Endothelial cell of umbilical vein (primary cell): ENCODE measurements around the gene KRT1. TPM values are rescaled to one million over a fixed set of nuclear protein-coding genes. Genes with fewer than 3 reads are reported as not detected.

Experiments
- BruUV-seq: library from RNA; stranded (reverse); fragments of 400-500 nt; replicated peaks from 2 replicates; lab custom pipeline; 2021; lab: Mats Ljungman, UMichigan
- CTCF ChIA-PET: fragments of 300-600, 350-600 bp; sonication (Branson Sonifier 250); formaldehyde crosslinking; loops from one replicate; lab custom pipeline; 2021; ENCODE audit warnings: antibody characterized with exemption, inconsistent platforms; lab: Charles Lee
- POLR2A ChIA-PET: fragments of 300-600, 350-600 bp; sonication (Branson Sonifier 250); formaldehyde crosslinking; loops from one replicate; lab custom pipeline; 2021; ENCODE audit warnings: antibody characterized with exemption, inconsistent platforms; lab: Charles Lee
- DNase-seq: peaks from one replicate; pipeline ENCODE4 v3.0.0-alpha.2; 2011; ENCODE audit warnings: low read depth, low spot score
- FAIRE-seq: peaks from 2 replicates; lab custom pipeline; 2011; peaks lifted over from hg19 to GRCh38; lab: Jason Lieb, UNC
- H2AFZ ChIP-seq: 2 replicates; pipeline ENCODE4 v1.6.0; 2012; ENCODE audit warnings: low read depth, low read length, control low read depth, inconsistent platforms
- H3K27ac ChIP-seq: 2 replicates; pipeline ENCODE4 v1.5.1; 2011; ENCODE audit warnings: low read depth, mild to moderate bottlenecking, control low read depth, low read length, moderate library complexity; ENCODE audit not compliant: insufficient read depth
- H3K27me3 ChIP-seq, 2 experiments: 2 replicates each; pipeline versions ENCODE4 v1.6.0 to v1.6.1; 2011; ENCODE audit warnings: low read length in 2 of 2, mixed read lengths in 1 of 2; ENCODE audit not compliant: control insufficient read depth in 2 of 2, insufficient read depth in 2 of 2
- H3K36me3 ChIP-seq, 2 experiments: 2 replicates in 1 of 2; 3 replicates in 1 of 2; pipeline ENCODE4 v1.5.1; 2011; ENCODE audit warnings: low read length in 2 of 2, mild to moderate bottlenecking in 1 of 2, moderate library complexity in 1 of 2; ENCODE audit not compliant: control insufficient read depth in 2 of 2, insufficient read depth in 2 of 2; ENCODE audit errors: extremely low read depth in 1 of 2
- H3K4me1 ChIP-seq: 3 replicates; pipeline ENCODE4 v1.5.1; 2011; ENCODE audit warnings: mild to moderate bottlenecking, low read length; ENCODE audit not compliant: control insufficient read depth, insufficient read depth; ENCODE audit errors: extremely low read depth
- H3K4me2 ChIP-seq: 2 replicates; pipeline ENCODE4 v1.6.1; 2011; ENCODE audit warnings: low read length, control low read depth, mixed read lengths; ENCODE audit not compliant: insufficient read depth
- H3K4me3 ChIP-seq, 3 experiments: fragments of 200-600 bp in 1 of 3; sonication (generic), shearing (Covaris generic) in 1 of 3; replicated peaks in 1 of 3; 2 replicates each; pipeline ENCODE4 v1.5.1; 2011 to 2016; ENCODE audit warnings: control low read depth in 3 of 3, low read length in 3 of 3, mild to moderate bottlenecking in 2 of 3, inconsistent platforms in 1 of 3, low read depth in 1 of 3, moderate library complexity in 1 of 3; ENCODE audit not compliant: insufficient read depth in 1 of 3
- H3K79me2 ChIP-seq: 2 replicates; pipeline ENCODE4 v1.6.0; 2012; ENCODE audit warnings: low read length, inconsistent platforms; ENCODE audit not compliant: control insufficient read depth, insufficient read depth
- H3K9ac ChIP-seq: replicated peaks from 2 replicates; pipeline ENCODE3; 2011; ENCODE audit warnings: low read length, control low read depth; ENCODE audit not compliant: insufficient read depth; ENCODE audit errors: extremely low read depth
- H3K9me1 ChIP-seq: replicated peaks from 3 replicates; pipeline ENCODE4 v1.6.0; 2011; ENCODE audit warnings: mild to moderate bottlenecking, low read length; ENCODE audit not compliant: control insufficient read depth, insufficient read depth; ENCODE audit errors: extremely low read depth
- H3K9me3 ChIP-seq: replicated peaks from 2 replicates; pipeline ENCODE4 v1.5.1; 2012; ENCODE audit warnings: low read length, inconsistent platforms; ENCODE audit not compliant: control insufficient read depth, insufficient read depth
- H4K20me1 ChIP-seq: replicated peaks from 2 replicates; pipeline ENCODE3; 2011; ENCODE audit warnings: mild to moderate bottlenecking, low read length; ENCODE audit not compliant: control insufficient read depth, insufficient read depth; ENCODE audit errors: extremely low read depth
- EZH2 ChIP-seq: IDR thresholded peaks from 2 replicates; pipeline ENCODE4 v1.6.1; 2012; ENCODE audit warnings: borderline replicate concordance, low read depth, mild to moderate bottlenecking, moderate library complexity, low read length, inconsistent platforms; ENCODE audit not compliant: severe bottlenecking
- FOS ChIP-seq: IDR thresholded peaks from 2 replicates; pipeline ENCODE4 v1.6.1; 2011; ENCODE audit warnings: mild to moderate bottlenecking, low read length, moderate library complexity, borderline replicate concordance; ENCODE audit not compliant: insufficient read depth
- GATA2 ChIP-seq: IDR thresholded peaks from 2 replicates; pipeline ENCODE4 v1.7.0; 2011; ENCODE audit warnings: low read depth, mild to moderate bottlenecking, moderate library complexity, mixed read lengths, low read length; ENCODE audit not compliant: insufficient read length, insufficient read depth
- JUN ChIP-seq: IDR thresholded peaks from 2 replicates; pipeline ENCODE4 v1.6.1; 2011; ENCODE audit warnings: borderline replicate concordance, low read depth; ENCODE audit not compliant: insufficient read length, insufficient read depth
- MAX ChIP-seq: IDR thresholded peaks from 2 replicates; pipeline ENCODE4 v1.6.1; 2011; ENCODE audit not compliant: insufficient read depth, insufficient read length
- MYC ChIP-seq: IDR thresholded peaks from one replicate; pipeline ENCODE4 v1.6.1; 2011; ENCODE audit warnings: mild to moderate bottlenecking, low read depth, low read length
- POLR2A ChIP-seq: IDR thresholded peaks from 2 replicates; pipeline ENCODE4 v1.6.1; 2012; ENCODE audit warnings: low read depth, mild to moderate bottlenecking, control low read depth, low read length
- POLR2AphosphoS5 ChIP-seq: IDR thresholded peaks from 2 replicates; pipeline ENCODE4 v1.6.1; 2012; ENCODE audit warnings: low read depth, mild to moderate bottlenecking, control low read depth, low read length, moderate library complexity; ENCODE audit not compliant: insufficient read depth
- dilution Hi-C: fragments of 300-500 bp; cut with MboI; formaldehyde crosslinking; loops from one replicate; pipeline ENCODE4 v1.15.0; 2019; ENCODE audit warnings: low sequenced_read_pairs; ENCODE audit not compliant: extremely low pct_ligation_motif_present
- intact Hi-C: fragments of 100-400 bp; cut with micrococcal nuclease; formaldehyde crosslinking; loops from one replicate; pipeline ENCODE4 v1.10.0; 2022
- polyA plus RNA-seq, 4 experiments: library from polyadenylated mRNA; depleted of rRNA in 3 of 4; stranded (reverse) in 3 of 4; unstranded in 1 of 4; fragments of >200 nt; gene quantifications; 2 replicates each; pipeline versions ENCODE4 v1.2.1 to v1.2.3, GENCODE V29; 2011 to 2012; ENCODE audit warnings: missing spikeins in 1 of 4
- total RNA-seq: library from RNA; stranded (reverse); gene quantifications from 2 replicates; pipeline ENCODE4 v1.2.3, GENCODE V29; 2021
- TF ChIP-seq, protein P1 (sequence below), 2 donors: IDR thresholded peaks; 1 replicate in 1 of 2; 2 replicates in 1 of 2; pipeline ENCODE4 v1.5.1; 2011; ENCODE audit warnings: low read length in 2 of 2, mild to moderate bottlenecking in 2 of 2, moderate library complexity in 2 of 2, control low read depth in 1 of 2, inconsistent platforms in 1 of 2, low read depth in 1 of 2; ENCODE audit not compliant: insufficient read depth in 1 of 2; ENCODE audit errors: extremely low read depth in 1 of 2

Gene KRT1
- total and polyA plus RNA-seq, 2 donors (not counting 3 experiments of a cell fraction or from before 2014, with no cell fraction given), result not detected

DNA sequence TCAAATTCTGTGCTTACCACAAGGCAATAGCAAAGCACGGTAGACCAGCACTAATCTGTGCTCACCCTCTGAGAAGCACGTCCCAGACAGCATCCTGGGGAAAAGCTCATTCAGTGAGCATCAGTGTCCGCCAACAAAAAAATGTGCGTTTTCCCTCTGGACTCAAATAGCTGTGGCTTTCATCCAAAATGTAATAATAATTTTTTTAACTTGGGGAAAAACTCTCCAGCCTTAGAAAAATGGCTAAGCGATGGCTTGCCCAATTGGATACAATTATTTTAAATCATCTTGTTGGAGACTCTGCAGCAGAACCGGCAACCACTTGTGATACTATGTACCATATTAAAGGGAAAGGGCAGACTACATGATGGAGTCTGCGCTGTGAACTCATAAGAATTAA is 24.3 kb upstream of the KRT1 start:
- no peak overlapping the region for H3K9ac ChIP-seq
- no peak overlapping the region for H3K27ac ChIP-seq
- TF ChIP-seq FOS (no peak), GATA2 (no peak), EZH2 (no peak), POLR2AphosphoS5 (no peak), POLR2A (no peak), JUN (no peak), MAX (no peak), MYC (no peak)
- TF ChIP-seq, protein P1, sequence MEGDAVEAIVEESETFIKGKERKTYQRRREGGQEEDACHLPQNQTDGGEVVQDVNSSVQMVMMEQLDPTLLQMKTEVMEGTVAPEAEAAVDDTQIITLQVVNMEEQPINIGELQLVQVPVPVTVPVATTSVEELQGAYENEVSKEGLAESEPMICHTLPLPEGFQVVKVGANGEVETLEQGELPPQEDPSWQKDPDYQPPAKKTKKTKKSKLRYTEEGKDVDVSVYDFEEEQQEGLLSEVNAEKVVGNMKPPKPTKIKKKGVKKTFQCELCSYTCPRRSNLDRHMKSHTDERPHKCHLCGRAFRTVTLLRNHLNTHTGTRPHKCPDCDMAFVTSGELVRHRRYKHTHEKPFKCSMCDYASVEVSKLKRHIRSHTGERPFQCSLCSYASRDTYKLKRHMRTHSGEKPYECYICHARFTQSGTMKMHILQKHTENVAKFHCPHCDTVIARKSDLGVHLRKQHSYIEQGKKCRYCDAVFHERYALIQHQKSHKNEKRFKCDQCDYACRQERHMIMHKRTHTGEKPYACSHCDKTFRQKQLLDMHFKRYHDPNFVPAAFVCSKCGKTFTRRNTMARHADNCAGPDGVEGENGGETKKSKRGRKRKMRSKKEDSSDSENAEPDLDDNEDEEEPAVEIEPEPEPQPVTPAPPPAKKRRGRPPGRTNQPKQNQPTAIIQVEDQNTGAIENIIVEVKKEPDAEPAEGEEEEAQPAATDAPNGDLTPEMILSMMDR (IDR thresholded peaks at IDR 0.05; ENCODE audit: extremely low read depth in 1 of 2, insufficient read depth in 1 of 2, low read depth in 1 of 2, low read length in 2 of 2), result no peak
- no TSS peak for BruUV-seq
- H3K79me2 ChIP-seq, result no peaks in the 10 kb centered on the region
- H3K27me3 ChIP-seq, result no peaks in the 10 kb centered on the region
- dilution Hi-C loops, result no loop called here
- ChIA-PET POLR2A (no interaction called here), CTCF (interaction anchor here (0.7 kb wide), 1 partner anchor 467 kb away, joined by 3 read pairs; no protein-coding TSS in a partner anchor)
- DNase-seq (no peak), FAIRE-seq (no peak)
- no peaks in the 10 kb centered on the region for H3K4me1 ChIP-seq
- no peaks in the 10 kb centered on the region for H4K20me1 ChIP-seq
- H2AFZ ChIP-seq, result no peak overlapping the region
- intact Hi-C loops, result no loop called here
- H3K4me3 ChIP-seq, result no peak overlapping the region
- no peak overlapping the region for H3K4me2 ChIP-seq
- no peaks in the 10 kb centered on the region for H3K36me3 ChIP-seq
- H3K9me1 ChIP-seq, result no peaks in the 10 kb centered on the region
- no peaks in the 10 kb centered on the region for H3K9me3 ChIP-seq
